Iris pigment epithelial cell (primary cell): ENCODE measurements around the gene UTS2B.

Experiments used
- DNase-seq: peaks from one replicate; pipeline ENCODE4 v3.0.0-alpha.2; 2011; ENCODE audit warnings: low read depth

UTS2B gene

GRCh38 chr3:191329654-191330529 is at the start of gene UTS2B:
TSS of gene UTS2B (minus strand) at chr3:191330526. CDS start at chr3:191282189, 48,337 bp downstream.
- peak; percentile 54 for DNase-seq

GRCh38 chr3:191380001-191380400 is 49.7 kb upstream of the UTS2B start:
- no peak for DNase-seq

GRCh38 chr3:191379446-191379845 is 49.1 kb upstream of the UTS2B start:
- DNase-seq = no peak

GRCh38 chr3:191378142-191378812 is 48.0 kb upstream of the UTS2B start:
- peak; percentile 22 for DNase-seq

GRCh38 chr3:191376516-191377141 is 46.3 kb upstream of the UTS2B start:
- DNase-seq = peak; percentile 86

GRCh38 chr3:191373327-191373726 is 43.0 kb upstream of the UTS2B start:
- peak; percentile 75 for DNase-seq

- DNase-seq = peak; percentile 53
These were observed 41.8 kb upstream of the UTS2B start for GRCh38 chr3:191372122-191372521.

- DNase-seq = peak; percentile 92
These were observed 39.3 kb upstream of the UTS2B start for GRCh38 chr3:191369616-191370010.

- no peak for DNase-seq
These were observed 38.7 kb upstream of the UTS2B start for GRCh38 chr3:191368755-191369615.

- peak; percentile 54 for DNase-seq
These were observed 36.3 kb upstream of the UTS2B start for GRCh38 chr3:191366675-191367074.

GRCh38 chr3:191363221-191363620 is 32.9 kb upstream of the UTS2B start:
- DNase-seq = no peak

- DNase-seq = no peak
These were observed 32.3 kb upstream of the UTS2B start for GRCh38 chr3:191362524-191363090.

- DNase-seq = no peak
These were observed 31.7 kb upstream of the UTS2B start for GRCh38 chr3:191362037-191362436.

- no peak for DNase-seq
These were observed 31.1 kb upstream of the UTS2B start for GRCh38 chr3:191361456-191361855.

- DNase-seq = no peak
These were observed 30.3 kb upstream of the UTS2B start for GRCh38 chr3:191360620-191361019.

GRCh38 chr3:191358929-191359328 is 28.6 kb upstream of the UTS2B start:
- no peak for DNase-seq

GRCh38 chr3:191357909-191358308 is 27.6 kb upstream of the UTS2B start:
- no peak for DNase-seq

GRCh38 chr3:191356631-191357439 is 26.5 kb upstream of the UTS2B start:
- DNase-seq = peak; percentile 81

GRCh38 chr3:191355406-191355805 is 25.1 kb upstream of the UTS2B start:
- no peak for DNase-seq

- no peak for DNase-seq
These were observed 22.9 kb upstream of the UTS2B start for GRCh38 chr3:191353022-191353777.
